SU-DHL-6 (cell line): Measurements from ENCODE around the gene FDPS.

Source experiments
- H2AFZ ChIP-seq: fragments of 200-600 bp; sonication (generic); 2 replicates; pipeline ENCODE4 v1.6.1; 2014; ENCODE audit warnings: low read depth, mild to moderate bottlenecking, moderate library complexity, mixed read lengths, antibody characterized with exemption, low read length; ENCODE audit not compliant: severe bottlenecking
- H3F3A ChIP-seq: fragments of 200-600 bp; shearing (Covaris generic); 2 replicates; pipeline ENCODE4 v1.6.0; 2016; ENCODE audit warnings: antibody characterized with exemption, mild to moderate bottlenecking; ENCODE audit not compliant: insufficient read depth
- H3K27ac ChIP-seq: fragments of 200-600 bp; sonication (generic); 2 replicates; pipeline ENCODE4 v1.5.1; 2016; ENCODE audit warnings: low read depth, mild to moderate bottlenecking, low read length, moderate library complexity, mixed read lengths
- H3K27me3 ChIP-seq: fragments of 200-600 bp; sonication (generic), shearing (Covaris generic); 2 replicates; pipeline ENCODE4 v1.6.0; 2014; ENCODE audit warnings: mild to moderate bottlenecking, low read length
- H3K36me3 ChIP-seq: fragments of 200-600 bp; sonication (generic); 2 replicates; pipeline ENCODE4 v1.6.1; 2014; ENCODE audit warnings: mild to moderate bottlenecking, low read length, mixed read lengths
- H3K4me2 ChIP-seq: fragments of 300-600, 200-600 bp; shearing (Covaris generic), sonication (generic); 2 replicates; pipeline ENCODE4 v1.6.0; 2014; ENCODE audit warnings: low read length, low read depth, mild to moderate bottlenecking; ENCODE audit not compliant: poor library complexity, severe bottlenecking
- H3K4me3 ChIP-seq: fragments of 200-600 bp; sonication (generic); 2 replicates; pipeline ENCODE4 v1.5.1; 2014; ENCODE audit warnings: antibody characterized with exemption, low read length, mild to moderate bottlenecking, mixed read lengths; ENCODE audit not compliant: insufficient read depth, poor library complexity, severe bottlenecking
- H3K79me2 ChIP-seq: fragments of 200-600 bp; sonication (generic); 2 replicates; pipeline ENCODE4 v1.6.1; 2014; ENCODE audit warnings: mild to moderate bottlenecking, low read length, moderate library complexity; ENCODE audit not compliant: insufficient read depth
- H3K9ac ChIP-seq: fragments of 200-600 bp; sonication (generic); 2 replicates; pipeline ENCODE4 v1.7.0; 2014; ENCODE audit warnings: mild to moderate bottlenecking, low read length
- H3K9me2 ChIP-seq: fragments of 200-600 bp; sonication (generic); replicated peaks from 2 replicates; pipeline ENCODE4 v1.6.1; 2014; ENCODE audit warnings: low read length; ENCODE audit not compliant: insufficient read depth
- H3K9me3 ChIP-seq: fragments of 200-600 bp; sonication (generic); 2 replicates; pipeline ENCODE4 v1.6.1; 2014; ENCODE audit warnings: low read length, mixed read lengths; ENCODE audit not compliant: insufficient read depth
- H4K20me1 ChIP-seq: fragments of 200-600 bp; sonication (generic); 2 replicates; pipeline ENCODE4 v1.6.1; 2014; ENCODE audit warnings: low read depth, mild to moderate bottlenecking, antibody characterized with exemption, low read length, moderate library complexity, mixed read lengths
- CTCF ChIP-seq: fragments of 200-600 bp; sonication (generic); IDR thresholded peaks from one replicate; pipeline ENCODE4 v1.5.1; 2017; ENCODE audit warnings: antibody characterized with exemption, mild to moderate bottlenecking, low read length, moderate library complexity; ENCODE audit not compliant: insufficient read depth, poor library complexity, severe bottlenecking
- EZH2phosphoT487 ChIP-seq: fragments of 200-600 bp; sonication (generic), shearing (Covaris generic); conservative IDR thresholded peaks from 2 replicates; pipeline ENCODE4 v1.6.1; 2018; ENCODE audit warnings: mild to moderate bottlenecking, antibody characterized with exemption, low read length, moderate library complexity, mixed read lengths

FDPS gene

GRCh38 chr1:155322953-155323728, 14.5 kb downstream of the FDPS start:
- H3K9me3 ChIP-seq = no peaks in the 10 kb centered on the region
- peak overlapping the region; percentile 88 for H2AFZ ChIP-seq
- H3K36me3 ChIP-seq = no peaks in the 10 kb centered on the region
- no peaks in the 10 kb centered on the region for H3K9me2 ChIP-seq
- H3K4me2 ChIP-seq = peak overlapping the region; percentile 91
- no peaks in the 10 kb centered on the region for H3K27me3 ChIP-seq
- H3K79me2 ChIP-seq = no peaks in the 10 kb centered on the region
- peaks cover 31% of the 10 kb centered on the region for H3F3A ChIP-seq
- peak overlapping the region; percentile 67 for H3K27ac ChIP-seq
- H4K20me1 ChIP-seq = no peaks in the 10 kb centered on the region
- peak overlapping the region; percentile 70 for H3K4me3 ChIP-seq
- H3K9ac ChIP-seq = peak overlapping the region; percentile 79
- peak; percentile 89 for TF ChIP-seq CTCF
- TF ChIP-seq EZH2phosphoT487 = no peak

- Histone ChIP-seq H3K9me3 (no peaks in the 10 kb centered on the region), H3K9ac (peak overlapping the region; percentile 79), H3K27ac (peak overlapping the region; percentile 67), H3K79me2 (no peaks in the 10 kb centered on the region), H2AFZ (peak overlapping the region; percentile 88), H4K20me1 (no peaks in the 10 kb centered on the region), H3K36me3 (no peaks in the 10 kb centered on the region), H3F3A (peaks cover 29% of the 10 kb centered on the region), H3K9me2 (no peaks in the 10 kb centered on the region), H3K4me3 (peak overlapping the region; percentile 70), H3K27me3 (no peaks in the 10 kb centered on the region), H3K4me2 (peak overlapping the region; percentile 91)
- TF ChIP-seq EZH2phosphoT487 (no peak), CTCF (no peak)
These were observed 15.0 kb downstream of the FDPS start for GRCh38 chr1:155323729-155324036.

GRCh38 chr1:155324037-155324716, 15.5 kb downstream of the FDPS start:
- Histone ChIP-seq H3K27me3 (no peaks in the 10 kb centered on the region), H3K9ac (peak overlapping the region; percentile 79), H3F3A (peaks cover 29% of the 10 kb centered on the region), H3K4me2 (peak overlapping the region; percentile 91), H2AFZ (peak overlapping the region; percentile 88), H4K20me1 (no peaks in the 10 kb centered on the region), H3K9me2 (no peaks in the 10 kb centered on the region), H3K27ac (peak overlapping the region; percentile 67), H3K9me3 (no peaks in the 10 kb centered on the region), H3K36me3 (no peaks in the 10 kb centered on the region), H3K79me2 (no peaks in the 10 kb centered on the region), H3K4me3 (peak overlapping the region; percentile 70)
- no peak for TF ChIP-seq EZH2phosphoT487
- no peak for TF ChIP-seq CTCF
